H4 (cell line): ENCODE data around the gene CNGB1. TPM values are rescaled to one million over a fixed set of nuclear protein-coding genes. Genes with fewer than 3 reads are reported as not detected.
"Not testable (repeated sequence)": the region's sequence is repeated elsewhere in the genome, so short reads cannot be mapped to it uniquely, and the experiment has no call there.

Source experiments
- DNase-seq: peaks from one replicate; pipeline ENCODE4 v3.0.0-alpha.2; 2015; ENCODE audit warnings: low spot score
- total RNA-seq: library from RNA; depleted of rRNA; stranded (reverse); fragments of >200 nt; shearing (Covaris generic); gene quantifications from 2 replicates; pipeline ENCODE4 v1.2.3, GENCODE V29; 2014

Gene CNGB1
- total RNA-seq, 1 experiment from 2014 or later = 0.06 TPM

DNA sequence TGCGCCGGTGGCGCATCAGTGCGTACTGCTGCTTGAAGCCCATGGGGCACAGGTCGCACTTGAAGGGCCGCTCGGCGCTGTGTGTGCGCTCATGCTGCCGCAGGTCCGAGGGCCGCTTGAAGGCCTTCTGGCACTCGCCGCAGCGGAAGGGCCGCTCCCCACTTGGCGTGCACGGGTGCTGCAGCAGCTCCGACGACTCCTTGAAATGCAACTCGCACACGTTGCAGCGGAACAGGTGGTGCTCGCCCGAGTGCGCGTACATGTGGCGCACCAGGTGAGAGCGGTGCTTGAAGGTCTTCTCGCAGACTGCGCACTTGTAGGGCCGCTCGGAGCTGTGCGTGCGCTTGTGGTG is 26.2 kb upstream of the CNGB1 start:
- no peak for DNase-seq

DNA sequence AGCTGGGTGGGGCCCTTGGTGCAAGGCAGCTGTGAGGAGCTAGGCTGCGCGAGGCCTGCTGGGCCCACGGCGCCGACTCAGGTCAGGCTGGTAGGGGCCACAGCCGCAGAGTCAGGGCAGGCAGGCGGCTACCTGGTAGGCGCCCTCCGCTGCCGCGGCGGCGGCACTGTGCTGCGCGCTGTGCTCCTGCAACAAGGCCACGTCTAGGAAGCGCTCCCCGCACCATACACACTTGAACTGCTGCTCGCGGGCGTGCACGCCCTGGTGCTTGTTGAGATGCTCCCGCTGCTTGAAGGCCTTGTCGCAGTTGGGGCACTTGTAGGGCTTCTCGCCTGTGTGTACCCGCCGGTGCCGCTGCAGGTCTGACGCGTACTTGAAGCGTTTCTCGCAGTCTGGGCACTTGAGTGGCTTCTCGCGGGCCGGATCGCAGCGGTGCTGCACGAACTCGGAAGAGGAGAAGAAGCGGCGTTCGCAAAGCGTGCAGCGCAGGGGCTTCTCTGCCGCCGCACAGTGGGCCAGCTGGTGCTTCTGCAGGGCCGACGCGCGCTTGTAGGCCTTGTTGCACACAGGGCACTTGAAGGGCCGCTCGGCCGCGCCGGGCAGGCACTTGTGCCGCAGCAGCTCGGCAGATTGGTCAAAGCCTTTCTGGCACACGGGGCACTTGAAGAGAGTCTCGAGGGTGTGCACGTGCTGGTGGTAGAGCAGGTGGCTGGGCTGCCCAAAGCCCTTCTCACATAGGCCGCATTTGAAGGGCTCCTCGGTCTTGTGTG is 25.7 kb upstream of the CNGB1 start:
- no peak for DNase-seq

DNA sequence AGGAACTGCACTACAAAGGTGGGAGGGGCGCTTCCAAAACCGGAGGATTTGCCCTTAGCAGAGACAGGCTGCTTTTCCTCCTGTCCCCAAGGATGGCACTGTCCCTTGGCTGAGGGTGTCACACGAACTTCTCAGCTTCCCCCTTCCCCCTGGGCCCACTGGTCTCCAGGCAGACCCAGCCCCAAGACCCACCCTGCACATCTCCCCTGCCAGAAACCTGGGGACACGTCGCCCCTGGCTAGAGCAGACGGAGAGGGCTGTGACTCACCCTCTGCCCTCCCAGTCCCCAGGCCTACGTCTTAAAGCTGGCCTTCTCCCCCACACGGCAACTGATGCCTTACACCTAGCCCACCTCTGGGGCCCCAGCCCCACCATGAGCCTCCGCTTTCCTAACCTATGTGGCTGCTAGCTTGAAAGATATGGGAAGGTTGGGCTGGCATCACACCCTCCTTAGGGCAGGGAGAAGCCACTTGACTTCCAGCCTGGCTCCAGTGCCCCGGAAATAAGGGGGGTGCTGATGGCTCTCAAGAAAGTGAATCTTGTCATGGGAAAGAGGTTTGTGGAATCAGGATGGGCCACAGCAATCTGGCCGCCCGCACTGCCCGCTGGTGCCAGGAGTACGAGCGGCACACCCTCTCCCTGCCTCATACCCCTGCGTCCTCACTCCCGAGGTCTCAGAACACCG is 24.9 kb upstream of the CNGB1 start:
- no peak for DNase-seq

DNA sequence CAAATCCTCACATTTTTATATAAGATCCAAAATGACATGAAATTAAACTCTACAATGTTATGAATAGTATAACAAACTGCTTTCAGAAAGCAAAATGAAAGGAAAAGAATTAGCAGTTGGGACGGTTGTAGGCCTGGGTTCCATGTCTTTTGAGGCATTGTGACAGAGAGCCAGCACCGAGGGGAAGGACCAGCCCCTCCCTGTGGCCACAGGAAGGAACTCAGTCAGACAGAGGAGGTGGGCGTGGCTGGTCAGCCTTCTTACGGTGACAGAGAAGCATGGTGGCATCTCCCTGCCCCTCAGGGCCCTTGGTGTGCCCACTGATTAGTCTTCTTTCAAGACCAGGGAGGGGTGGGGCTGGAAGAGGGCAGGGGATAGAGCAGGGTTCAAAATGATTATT is 23.9 kb upstream of the CNGB1 start:
- peak; percentile 69 for DNase-seq

DNA sequence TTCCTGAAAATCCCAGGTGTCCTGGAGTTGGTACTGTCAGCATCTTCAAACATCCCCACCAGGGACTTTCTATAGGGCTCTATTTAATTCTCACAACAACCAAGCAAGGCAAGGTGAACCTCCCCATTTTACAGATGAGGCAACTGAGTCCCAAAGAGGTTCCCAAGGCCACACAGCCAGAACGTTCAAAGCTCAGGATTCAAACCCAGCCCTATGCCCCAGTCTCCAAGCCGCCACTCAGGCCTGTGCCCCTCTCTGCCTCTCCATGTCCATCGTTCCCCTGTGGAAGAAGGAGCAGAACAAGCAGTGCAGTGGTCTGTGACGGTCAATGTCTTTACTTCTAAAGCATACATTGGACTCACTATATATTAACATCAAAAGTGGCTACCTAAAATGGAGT is 23.4 kb upstream of the CNGB1 start:
- no peak for DNase-seq

DNA sequence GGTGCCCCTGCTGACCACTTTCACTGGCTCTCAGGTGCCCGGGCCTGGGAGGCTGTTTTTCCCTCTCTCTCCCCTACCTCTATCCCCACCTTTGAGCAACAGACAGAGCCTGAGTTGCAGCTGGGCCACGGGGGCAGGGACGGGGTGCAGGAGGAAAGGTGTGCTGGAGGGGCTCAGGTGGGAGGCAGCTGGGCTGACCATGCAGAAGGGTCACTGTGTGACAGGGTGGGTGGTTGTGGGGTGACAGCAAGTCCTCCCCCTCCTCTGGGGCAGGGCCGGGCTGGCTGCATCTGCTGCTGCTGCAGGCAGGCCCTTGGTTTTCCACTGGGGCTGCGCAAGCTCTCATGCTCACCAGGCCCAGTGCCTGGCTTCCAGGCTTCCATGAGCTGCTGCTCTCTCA is 23.0 kb upstream of the CNGB1 start:
- no peak for DNase-seq

DNA sequence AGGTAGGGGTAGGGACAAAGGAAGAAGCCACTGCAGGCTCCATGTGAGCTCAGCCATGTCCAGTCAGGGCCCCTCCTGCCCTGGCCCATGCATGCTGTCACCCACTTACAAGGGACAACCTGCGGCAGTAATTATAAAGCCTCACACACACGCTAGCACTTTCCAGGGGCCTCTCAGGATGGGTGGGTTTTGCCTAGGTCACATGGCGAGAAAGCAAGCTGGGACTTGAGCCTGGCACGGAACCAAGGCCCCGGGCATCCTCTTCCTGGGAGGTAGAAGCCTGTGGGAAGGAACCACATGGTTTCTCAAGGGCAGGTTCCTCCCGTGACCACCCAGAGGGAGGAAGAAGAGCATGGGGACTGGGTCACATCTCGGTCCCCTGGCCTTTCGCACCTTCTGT is 22.5 kb upstream of the CNGB1 start:
- no peak for DNase-seq

DNA sequence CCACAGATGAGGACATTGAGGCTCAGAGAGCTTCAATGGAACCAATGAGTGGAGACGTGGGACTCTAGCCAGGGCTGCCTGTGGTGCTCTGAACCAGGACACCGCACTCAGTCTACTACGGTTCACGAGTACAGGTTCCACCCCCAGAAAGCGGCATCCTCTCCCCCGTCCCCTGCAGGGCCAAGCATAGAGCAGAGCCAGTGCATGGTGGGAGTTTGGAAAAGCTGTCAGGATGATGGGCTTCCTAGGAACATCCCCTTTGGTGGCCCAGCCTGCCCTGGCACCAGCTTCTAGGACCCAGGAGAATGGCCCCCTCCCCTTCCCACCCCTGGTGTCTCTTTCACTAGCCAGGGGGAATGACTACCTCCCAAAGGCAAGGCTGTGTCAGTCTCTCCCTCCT is 21.2 kb upstream of the CNGB1 start:
- no peak for DNase-seq

DNA sequence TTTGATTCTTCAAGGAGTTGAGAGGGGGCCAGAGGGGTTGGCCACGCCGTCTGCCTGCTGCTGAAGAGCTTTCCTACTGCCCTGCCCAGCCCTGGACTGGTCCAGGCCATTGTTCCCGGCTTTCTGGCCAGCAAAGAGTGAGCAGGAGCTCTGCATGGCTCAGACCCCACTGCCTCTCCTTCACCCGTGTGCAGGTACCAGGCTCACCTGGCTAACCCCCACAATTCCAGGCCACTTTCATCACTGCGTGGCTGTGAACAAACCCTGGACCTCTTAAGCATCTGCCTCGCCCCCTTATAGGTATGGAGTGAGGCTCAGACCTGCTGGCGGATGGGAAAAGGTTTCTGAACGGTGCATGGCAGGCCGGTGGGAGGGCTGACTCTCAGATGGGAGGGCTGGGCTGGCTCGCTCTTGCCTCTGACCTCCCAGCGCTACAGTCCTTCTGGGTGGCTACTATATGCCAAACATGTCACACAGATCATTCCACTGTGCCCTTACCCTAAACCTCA is 20.7 kb upstream of the CNGB1 start:
- no peak for DNase-seq

DNA sequence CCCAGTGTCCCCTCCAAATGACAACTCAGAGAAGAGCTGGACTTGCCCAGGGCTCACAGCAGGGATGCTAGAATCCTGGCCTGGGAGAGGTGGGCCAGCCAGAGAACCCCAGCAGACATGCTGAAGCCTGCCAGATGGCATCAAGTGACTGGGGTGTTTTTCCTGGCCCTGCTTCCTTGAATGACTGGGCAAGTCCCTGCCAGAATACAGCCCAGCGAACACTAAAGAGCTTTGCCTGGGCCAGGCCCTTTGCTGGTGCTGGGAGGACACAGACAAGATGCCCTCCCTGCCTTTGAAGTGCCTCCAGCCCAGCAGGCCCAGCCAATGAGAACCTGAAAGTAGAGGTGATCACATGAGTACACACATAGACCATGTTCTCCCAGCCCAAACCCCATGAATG is 18.0 kb upstream of the CNGB1 start:
- no peak for DNase-seq

DNA sequence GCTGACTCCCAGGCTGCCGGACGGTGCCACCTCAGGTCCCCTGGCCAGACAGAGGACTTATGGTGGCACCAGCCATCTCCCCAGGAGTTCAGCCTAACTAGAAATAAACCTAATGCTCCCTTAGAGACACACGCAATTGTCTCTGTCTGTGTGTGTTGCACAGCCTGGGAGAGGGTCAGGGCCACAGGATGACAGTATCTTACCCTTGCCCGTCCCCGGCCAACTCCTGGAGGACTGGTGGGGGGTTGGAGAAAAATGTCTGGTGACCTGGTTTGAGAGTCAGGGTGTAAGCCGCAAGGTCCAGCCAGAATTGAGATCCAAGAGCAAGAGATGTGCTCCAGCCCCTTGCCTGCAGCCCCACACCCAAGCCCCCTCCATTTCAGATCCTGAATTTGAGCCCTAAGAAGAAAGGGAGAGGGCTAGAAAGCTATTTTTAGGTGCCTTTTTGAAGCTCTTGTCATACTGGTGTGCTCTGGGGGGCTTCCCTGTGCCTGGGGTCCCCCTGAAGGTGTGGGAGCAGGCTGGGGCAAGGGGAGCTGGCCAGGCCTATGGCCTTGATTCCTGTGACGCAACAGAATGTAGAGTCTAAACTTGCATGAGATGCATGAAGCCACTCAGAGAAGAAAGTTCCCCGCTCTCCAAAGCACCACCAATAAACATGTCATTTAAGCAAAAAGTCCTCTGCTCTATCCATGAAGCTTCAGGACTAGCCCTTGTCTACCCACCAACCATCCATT is 16.7 kb upstream of the CNGB1 start:
- no peak for DNase-seq

DNA sequence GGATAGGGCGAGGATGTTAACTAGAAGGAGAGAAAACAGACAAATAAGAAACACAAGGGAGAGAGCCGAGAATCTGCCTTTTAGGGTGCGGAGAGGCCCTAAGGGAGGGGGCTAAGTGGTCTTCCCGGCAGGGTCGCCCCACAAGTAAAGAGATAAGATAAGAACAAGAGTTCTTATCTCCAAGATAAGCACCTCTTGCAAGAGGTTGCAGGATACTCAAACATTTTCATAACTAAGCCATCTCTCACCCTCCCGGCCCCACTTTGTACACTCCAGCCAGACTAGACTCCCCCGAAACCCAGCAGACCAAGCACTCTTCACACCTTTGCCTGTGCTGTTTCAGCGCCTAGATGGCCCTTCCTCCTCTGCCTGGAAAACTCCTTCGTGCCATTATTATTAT is 15.3 kb upstream of the CNGB1 start:
- no peak for DNase-seq

DNA sequence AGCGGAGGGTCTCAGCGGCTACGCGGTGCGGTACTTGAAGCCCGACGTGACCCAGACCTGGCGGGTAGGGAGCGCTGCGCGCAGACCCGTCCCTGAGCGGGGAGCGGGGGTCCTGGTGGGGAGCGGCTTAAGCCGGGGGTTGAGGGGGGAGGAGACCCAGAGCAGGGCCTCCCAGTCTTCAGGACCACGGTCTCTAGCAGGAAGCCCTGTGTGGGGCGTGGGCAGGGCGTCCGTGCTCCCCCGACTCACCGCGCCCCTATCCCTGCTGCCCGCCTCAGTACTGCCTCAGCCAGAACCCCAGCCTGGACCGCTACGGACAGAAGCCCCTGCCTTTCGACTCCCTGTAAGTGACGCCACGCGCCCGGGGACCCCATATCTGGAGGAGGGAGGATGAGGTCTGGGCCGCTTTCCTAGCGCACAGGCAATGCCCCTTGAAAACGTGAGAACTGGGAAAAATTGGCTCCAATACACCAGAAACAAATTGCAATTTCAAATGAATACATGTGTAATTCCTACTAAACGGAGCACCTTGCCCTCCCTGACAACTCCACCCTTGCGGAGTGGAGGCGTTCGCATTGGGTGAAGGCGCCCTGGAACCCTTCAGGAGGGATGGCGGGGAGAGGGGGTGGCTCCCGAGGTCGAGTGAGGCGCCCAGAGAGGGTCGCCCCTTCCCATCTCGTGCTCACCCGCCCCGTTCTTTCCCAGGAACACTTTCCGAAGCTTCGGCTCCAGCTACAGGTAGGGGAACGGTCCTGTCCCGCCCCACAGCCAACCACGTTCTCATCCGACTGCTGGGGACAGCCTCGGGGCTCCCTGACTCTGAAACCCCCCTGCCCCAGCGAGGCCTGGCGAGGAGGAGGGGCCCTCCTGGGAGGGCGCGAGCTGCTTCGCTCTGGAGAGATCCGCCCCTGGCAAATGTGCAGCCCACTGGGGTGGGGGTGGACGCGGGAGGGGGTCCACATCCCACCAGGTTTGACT is 14.6 kb upstream of the CNGB1 start:
- DNase-seq = no peak

DNA sequence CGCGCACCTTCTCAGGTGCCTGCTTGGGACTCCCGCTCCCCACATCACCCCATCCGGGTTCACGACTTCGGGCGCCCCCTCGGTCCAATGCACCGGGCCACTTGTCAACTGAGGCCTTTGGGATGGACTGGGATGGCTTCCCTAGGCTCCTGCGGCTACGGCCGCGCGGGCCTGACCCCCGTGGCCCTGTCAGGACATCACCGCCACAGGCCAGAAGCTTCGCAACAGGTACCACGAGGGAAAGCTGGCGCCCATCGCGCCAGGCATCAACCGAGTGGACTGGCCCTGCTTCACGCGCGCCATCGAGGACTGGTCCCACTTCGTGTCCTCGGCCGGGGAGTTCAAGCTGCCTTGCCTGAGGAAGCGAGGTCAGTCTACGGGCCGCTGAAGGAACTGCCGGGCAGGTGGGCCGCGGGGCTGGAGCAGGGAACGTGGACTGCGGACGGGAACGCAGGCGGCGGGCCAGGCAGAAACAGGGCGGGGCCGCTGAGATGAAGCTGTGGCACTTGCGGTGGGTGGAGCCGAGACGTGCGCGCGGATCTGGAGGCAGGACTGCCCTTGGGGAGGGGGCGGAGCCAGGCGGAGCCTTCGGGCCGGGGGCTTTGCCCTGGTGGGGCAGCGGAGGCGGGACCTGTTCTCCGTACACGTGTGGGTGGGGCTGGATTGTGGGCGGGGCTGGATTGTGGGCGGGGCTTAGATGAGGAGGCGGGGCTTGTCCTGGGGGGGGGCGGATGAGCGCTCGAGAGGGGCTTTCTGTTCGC is 13.7 kb upstream of the CNGB1 start:
- DNase-seq = no peak

DNA sequence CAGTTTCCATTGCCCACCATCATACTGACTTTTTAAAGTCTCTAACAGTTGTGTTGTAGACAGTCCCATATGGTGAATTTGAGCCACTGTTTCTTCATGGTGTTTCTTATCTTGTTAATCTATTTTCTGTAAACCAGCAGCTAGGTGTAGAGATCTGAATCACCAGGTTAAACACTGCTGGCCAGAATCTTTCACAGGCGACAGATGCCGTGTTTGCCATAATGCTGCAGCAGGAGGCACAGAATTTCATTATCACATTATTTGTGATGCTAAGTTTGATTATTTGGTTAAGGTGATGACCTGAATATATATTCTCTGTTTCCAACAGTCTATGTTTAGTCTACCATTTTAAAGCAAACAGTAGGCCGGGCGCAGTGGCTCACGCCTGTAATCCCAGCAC is 11.5 kb upstream of the CNGB1 start:
- DNase-seq = no peak

DNA sequence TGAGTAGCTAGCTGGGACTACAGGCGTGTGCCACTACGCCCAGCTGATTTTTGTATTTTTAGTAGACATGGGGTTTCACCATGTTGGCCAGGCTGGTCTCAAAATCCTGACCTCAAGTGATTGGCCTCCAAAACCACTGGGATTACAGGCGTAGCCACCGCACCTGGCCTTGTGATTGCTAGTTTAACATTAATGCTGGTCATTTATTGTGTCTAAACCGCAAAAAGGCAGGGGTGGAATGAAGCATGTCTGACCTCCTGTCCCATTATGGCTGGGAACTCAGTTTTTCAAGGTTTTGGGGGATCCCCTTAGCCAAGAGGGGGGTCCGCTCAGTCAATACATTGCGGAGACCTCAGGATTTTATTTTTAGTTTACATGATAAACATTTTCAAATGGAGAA is 10.7 kb upstream of the CNGB1 start:
- DNase-seq = no peak

DNA sequence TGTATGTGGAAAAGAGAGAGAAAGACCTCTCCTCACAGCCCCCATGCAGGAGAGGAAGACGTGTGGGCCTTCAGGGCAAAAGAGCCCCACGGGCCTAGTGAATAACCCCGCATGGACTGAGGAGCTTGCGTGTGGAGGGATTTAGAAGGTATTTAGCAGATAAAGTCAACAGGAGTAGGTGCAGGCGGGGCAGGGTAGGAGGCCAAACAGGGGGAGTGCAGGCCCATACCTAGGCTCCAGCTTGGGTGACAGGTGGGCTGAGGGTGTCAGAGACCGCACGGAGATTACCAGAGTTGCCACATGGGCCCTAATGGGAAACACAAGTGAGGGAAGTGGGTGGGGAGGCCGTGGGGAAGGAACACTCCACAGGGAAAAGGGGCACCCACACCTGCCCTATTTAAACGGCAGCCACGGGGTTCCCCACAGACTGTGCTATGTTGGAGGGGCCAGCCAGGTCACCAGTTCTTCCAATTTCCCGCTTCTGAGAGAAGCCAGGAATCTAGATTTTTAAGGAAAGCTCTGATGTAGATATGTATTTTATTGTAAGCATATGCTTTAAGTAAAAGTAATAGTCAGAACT is 8.2 kb upstream of the CNGB1 start:
- no peak for DNase-seq

DNA sequence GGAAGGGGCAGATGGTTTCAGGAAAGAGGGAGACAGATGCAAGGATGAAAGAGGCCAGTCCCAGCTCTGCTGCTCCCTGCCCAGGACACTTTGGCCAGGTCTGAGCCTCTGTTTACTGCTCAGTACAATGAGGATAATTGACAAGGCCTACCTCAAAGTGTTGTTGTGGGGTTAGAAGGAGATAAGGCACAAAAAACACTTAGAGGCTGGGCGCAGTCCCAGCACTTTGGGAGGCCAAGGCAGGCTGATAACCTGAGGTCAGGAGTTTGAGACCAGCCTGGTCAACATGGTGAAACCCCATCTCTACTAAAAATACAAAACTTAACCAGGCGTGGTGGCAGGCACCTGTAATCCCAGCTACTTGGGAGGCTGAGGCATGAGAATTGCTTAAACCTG is 7.1 kb upstream of the CNGB1 start:
- not testable (repeated sequence) for DNase-seq

DNA sequence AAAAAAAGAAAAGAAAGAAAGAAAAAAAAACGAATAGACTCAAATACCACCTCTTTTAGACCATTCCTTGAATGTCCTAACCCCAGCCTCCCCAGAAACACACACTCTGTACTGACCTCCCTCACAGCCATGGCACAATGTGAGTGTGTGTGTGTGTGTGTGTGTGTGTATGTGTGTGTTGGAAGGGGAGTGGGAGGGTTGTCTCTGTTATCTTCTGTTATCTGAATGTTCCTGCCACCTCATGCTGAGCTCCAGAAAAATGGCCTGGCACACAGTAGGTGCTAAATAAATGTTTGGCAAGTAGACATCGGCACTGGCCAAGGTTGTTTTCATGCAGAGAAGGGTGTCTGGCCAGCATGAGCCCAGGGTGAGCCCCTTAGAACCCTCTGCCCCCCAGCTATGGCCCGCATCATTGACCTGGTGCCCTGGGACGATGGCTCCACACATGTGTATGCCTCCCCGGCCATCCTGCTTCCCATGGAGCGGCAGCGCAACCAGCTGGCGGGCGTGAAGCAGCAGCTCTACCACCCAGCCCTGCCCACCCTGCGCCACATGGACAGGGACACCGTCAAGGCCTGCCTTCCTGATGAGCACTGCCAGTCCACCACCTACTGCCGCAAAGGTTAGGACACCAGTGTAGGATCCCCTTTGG is 6.6 kb upstream of the CNGB1 start:
- no peak for DNase-seq

DNA sequence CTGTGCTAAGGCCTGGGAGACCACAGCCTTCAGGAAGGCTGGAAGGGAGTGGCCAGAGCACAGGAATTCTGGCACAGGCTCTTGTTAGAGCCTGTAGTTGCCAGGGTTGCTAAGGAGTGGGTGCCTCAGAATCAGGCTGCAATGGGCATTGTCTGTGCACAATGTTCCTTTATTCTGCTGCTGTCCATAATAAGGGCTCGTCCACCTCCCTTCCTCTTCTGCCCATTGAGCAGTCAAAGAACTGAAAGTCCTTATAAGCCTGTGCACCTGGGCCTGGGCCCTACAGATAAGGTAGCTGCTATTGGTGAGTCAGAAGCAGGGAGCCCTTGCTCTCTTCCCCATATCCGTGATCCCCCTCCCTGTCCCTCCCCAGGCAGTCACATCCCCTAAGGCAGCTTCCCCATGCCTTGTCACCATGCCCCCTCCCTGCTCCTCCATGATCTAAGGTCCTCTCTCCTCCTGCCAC is 5.4 kb upstream of the CNGB1 start:
- no peak for DNase-seq
